Tibial nerve (tissue), 4 donors: ENCODE data around the gene MGLL. TPM values are rescaled to one million over a fixed set of nuclear protein-coding genes. Genes with fewer than 3 reads are reported as not detected.

Experiments used
- DNase-seq, 2 donors: peaks; one replicate each; pipeline ENCODE4 v3.0.0-alpha.2; 2019; ENCODE audit warnings: low spot score in 2 of 2
- H3K27ac ChIP-seq, 4 donors: fragments of 200-600 bp; sonication (generic) in 3 of 4; one replicate each; pipeline ENCODE4 v1.5.1; 2017 to 2019; ENCODE audit warnings: mild to moderate bottlenecking in 1 of 4
- H3K27me3 ChIP-seq, 2 donors: fragments of 200-600 bp; sonication (generic) in 1 of 2; one replicate each; pipeline versions ENCODE4 v1.5.1 to v1.6.0; 2017 to 2019
- H3K36me3 ChIP-seq, 3 donors: fragments of 200-600 bp; sonication (generic); one replicate each; pipeline ENCODE4 v1.5.1; 2018 to 2019
- H3K4me1 ChIP-seq, 4 donors: fragments of 200-600 bp; sonication (generic) in 3 of 4; one replicate each; pipeline ENCODE4 v1.5.1; 2017 to 2019
- H3K4me3 ChIP-seq, 4 donors: fragments of 200-600 bp; sonication (generic) in 3 of 4; one replicate each; pipeline ENCODE4 v1.5.1; 2017 to 2019; ENCODE audit warnings: mild to moderate bottlenecking in 1 of 4, moderate library complexity in 1 of 4
- H3K9me3 ChIP-seq, 4 donors: fragments of 200-600 bp; sonication (generic) in 3 of 4; one replicate each; pipeline ENCODE4 v1.5.1; 2017 to 2019
- EP300 ChIP-seq, 2 donors: sonication (generic); formaldehyde crosslinking; IDR thresholded peaks; one replicate each; pipeline ENCODE4 v1.6.1; 2017; ENCODE audit warnings: antibody characterized with exemption in 2 of 2, mild to moderate bottlenecking in 1 of 2
- POLR2A ChIP-seq, 2 donors: fragments of 450-650 bp; IDR thresholded peaks; one replicate each; pipeline ENCODE4 v1.6.1; 2017; ENCODE audit warnings: antibody characterized with exemption in 2 of 2, mild to moderate bottlenecking in 2 of 2, moderate library complexity in 2 of 2
- WGBS, 2 donors: methylation state at CpG; one replicate each; pipeline ENCODE4 v1.1.5; 2018; 5-methylcytosine and 5-hydroxymethylcytosine counted together
- total RNA-seq, 4 donors: library from RNA; depleted of rRNA; stranded (reverse); fragments of >200 nt; gene quantifications; one replicate each; pipeline ENCODE4 v1.1.0, GENCODE V29; 2016
- TF ChIP-seq, protein P1 (sequence below), 5 experiments: fragments of 200-600 bp in 3 of 5; fragments of 450-650 bp in 2 of 5; sonication (generic) in 3 of 5; IDR thresholded peaks; one replicate each; pipeline ENCODE4 v1.5.1; 2016 to 2019; ENCODE audit warnings: antibody characterized with exemption in 5 of 5, mild to moderate bottlenecking in 3 of 5, moderate library complexity in 2 of 5

MGLL gene
- total RNA-seq, 4 donors from 2014 or later, result 67.5 to 96.6 (median 86.1) TPM

GRCh38 chr3:127783642-127784160 lies 38.6 kb downstream of the MGLL start:
- Histone ChIP-seq H3K4me1 (peaks cover 0 to 68% (median 34%) of the 10 kb centered on the region in 4 donors), H3K36me3 (no peaks in the 10 kb centered on the region), H3K27me3 (no peaks in the 10 kb centered on the region), H3K27ac (no peak overlapping the region), H3K4me3 (no peak overlapping the region), H3K9me3 (no peaks in the 10 kb centered on the region)
- no peak for TF ChIP-seq EP300 (IDR thresholded peaks at IDR 0.05)
- TF ChIP-seq, protein P1, sequence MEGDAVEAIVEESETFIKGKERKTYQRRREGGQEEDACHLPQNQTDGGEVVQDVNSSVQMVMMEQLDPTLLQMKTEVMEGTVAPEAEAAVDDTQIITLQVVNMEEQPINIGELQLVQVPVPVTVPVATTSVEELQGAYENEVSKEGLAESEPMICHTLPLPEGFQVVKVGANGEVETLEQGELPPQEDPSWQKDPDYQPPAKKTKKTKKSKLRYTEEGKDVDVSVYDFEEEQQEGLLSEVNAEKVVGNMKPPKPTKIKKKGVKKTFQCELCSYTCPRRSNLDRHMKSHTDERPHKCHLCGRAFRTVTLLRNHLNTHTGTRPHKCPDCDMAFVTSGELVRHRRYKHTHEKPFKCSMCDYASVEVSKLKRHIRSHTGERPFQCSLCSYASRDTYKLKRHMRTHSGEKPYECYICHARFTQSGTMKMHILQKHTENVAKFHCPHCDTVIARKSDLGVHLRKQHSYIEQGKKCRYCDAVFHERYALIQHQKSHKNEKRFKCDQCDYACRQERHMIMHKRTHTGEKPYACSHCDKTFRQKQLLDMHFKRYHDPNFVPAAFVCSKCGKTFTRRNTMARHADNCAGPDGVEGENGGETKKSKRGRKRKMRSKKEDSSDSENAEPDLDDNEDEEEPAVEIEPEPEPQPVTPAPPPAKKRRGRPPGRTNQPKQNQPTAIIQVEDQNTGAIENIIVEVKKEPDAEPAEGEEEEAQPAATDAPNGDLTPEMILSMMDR (IDR thresholded peaks at IDR 0.05), result no peak
- TF ChIP-seq POLR2A (IDR thresholded peaks at IDR 0.05), result no peak
- 66 to 74% methylated on average over 4 of the region's 4 CpGs for WGBS, 2 donors
- no peak for DNase-seq

- Histone ChIP-seq H3K9me3 (no peaks in the 10 kb centered on the region), H3K4me1 (peaks cover 0 to 62% (median 31%) of the 10 kb centered on the region in 4 donors), H3K27me3 (no peaks in the 10 kb centered on the region), H3K36me3 (no peaks in the 10 kb centered on the region), H3K4me3 (no peak overlapping the region), H3K27ac (no peak overlapping the region)
- TF ChIP-seq POLR2A (IDR thresholded peaks at IDR 0.05), result no peak
- TF ChIP-seq, protein P1 (IDR thresholded peaks at IDR 0.05), result no peak
- TF ChIP-seq EP300 (IDR thresholded peaks at IDR 0.05), result no peak
- DNase-seq, result no peak
- WGBS, 2 donors, result 81 to 83% methylated on average over 9 of the region's 9 CpGs
Observed at GRCh38 chr3:127783166-127783565, 39.1 kb downstream of the MGLL start.

GRCh38 chr3:127781411-127782001 lies 40.8 kb downstream of the MGLL start:
- Histone ChIP-seq H3K27me3 (no peaks in the 10 kb centered on the region), H3K27ac (peak overlapping the region in 3 of 4 donors; percentile 25 to 76 (median 57)), H3K9me3 (peaks cover 0 to 3% (median 0%) of the 10 kb centered on the region in 4 donors), H3K36me3 (no peaks in the 10 kb centered on the region), H3K4me1 (peaks cover 0 to 55% (median 23%) of the 10 kb centered on the region in 4 donors), H3K4me3 (no peak overlapping the region)
- no peak for TF ChIP-seq EP300 (IDR thresholded peaks at IDR 0.05)
- no peak for TF ChIP-seq POLR2A (IDR thresholded peaks at IDR 0.05)
- TF ChIP-seq, protein P1 (IDR thresholded peaks at IDR 0.05), result no peak
- 40 to 50% methylated on average over 12 to 15 of the region's 15 CpGs for WGBS, 2 donors
- DNase-seq, result no peak

GRCh38 chr3:127780536-127781400 lies 41.5 kb downstream of the MGLL start:
- Histone ChIP-seq H3K36me3 (no peaks in the 10 kb centered on the region), H3K27me3 (no peaks in the 10 kb centered on the region), H3K9me3 (peaks cover 0 to 3% (median 0%) of the 10 kb centered on the region in 4 donors), H3K27ac (peak overlapping the region in 2 of 4 donors; percentile 57 to 76), H3K4me3 (no peak overlapping the region), H3K4me1 (peaks cover 0 to 55% (median 22%) of the 10 kb centered on the region in 4 donors)
- TF ChIP-seq EP300 (IDR thresholded peaks at IDR 0.05), result no peak
- no peak for TF ChIP-seq POLR2A (IDR thresholded peaks at IDR 0.05)
- TF ChIP-seq, protein P1 (IDR thresholded peaks at IDR 0.05), result no peak
- WGBS, 2 donors, result 77 to 78% methylated on average over 8 of the region's 8 CpGs
- DNase-seq, result no peak
